Ascending aorta (tissue), 2 donors: ENCODE data around the gene IL22RA1. TPM values are rescaled to one million over a fixed set of nuclear protein-coding genes. Genes with fewer than 3 reads are reported as not detected.

Experiments
- DNase-seq, 2 donors: peaks; one replicate each; pipeline ENCODE4 v3.0.0-alpha.2; 2019; ENCODE audit warnings: low spot score in 2 of 2
- H3K27ac ChIP-seq, 2 donors: fragments of 200-600 bp; sonication (generic); one replicate each; pipeline ENCODE4 v1.5.1; 2016 to 2017; ENCODE audit warnings: mild to moderate bottlenecking in 1 of 2
- H3K27me3 ChIP-seq: fragments of 200-600 bp; sonication (generic); one replicate; pipeline ENCODE4 v1.5.1; 2017
- H3K36me3 ChIP-seq, 2 donors: fragments of 200-600 bp; sonication (generic); one replicate each; pipeline ENCODE4 v1.5.1; 2016
- H3K4me1 ChIP-seq, 2 donors: fragments of 200-600 bp; sonication (generic); one replicate each; pipeline ENCODE4 v1.5.1; 2016 to 2017; ENCODE audit warnings: mild to moderate bottlenecking in 1 of 2
- H3K4me3 ChIP-seq, 2 donors: fragments of 200-600 bp; sonication (generic); one replicate each; pipeline ENCODE4 v1.5.1; 2016 to 2017; ENCODE audit warnings: mild to moderate bottlenecking in 1 of 2
- H3K9me3 ChIP-seq, 2 donors: fragments of 200-600 bp; sonication (generic); one replicate each; pipeline ENCODE4 v1.5.1; 2016
- intact Hi-C: fragments of 100-400 bp; cut with DNase I; formaldehyde crosslinking; loops from one replicate; pipeline ENCODE4 v1.15.1; 2023
- total RNA-seq: library from RNA; depleted of rRNA; stranded (reverse); fragments of >200 nt; gene quantifications from one replicate; pipeline ENCODE4 v1.1.0, GENCODE V29; 2016
- TF ChIP-seq, protein P1 (sequence below), 3 experiments: fragments of 200-600 bp in 2 of 3; fragments of 450-650 bp in 1 of 3; sonication (generic) in 2 of 3; IDR thresholded peaks; one replicate each; pipeline ENCODE4 v1.5.1; 2016 to 2019; ENCODE audit warnings: antibody characterized with exemption in 3 of 3, mild to moderate bottlenecking in 1 of 3, moderate library complexity in 1 of 3

The IL22RA1 gene, protein sequence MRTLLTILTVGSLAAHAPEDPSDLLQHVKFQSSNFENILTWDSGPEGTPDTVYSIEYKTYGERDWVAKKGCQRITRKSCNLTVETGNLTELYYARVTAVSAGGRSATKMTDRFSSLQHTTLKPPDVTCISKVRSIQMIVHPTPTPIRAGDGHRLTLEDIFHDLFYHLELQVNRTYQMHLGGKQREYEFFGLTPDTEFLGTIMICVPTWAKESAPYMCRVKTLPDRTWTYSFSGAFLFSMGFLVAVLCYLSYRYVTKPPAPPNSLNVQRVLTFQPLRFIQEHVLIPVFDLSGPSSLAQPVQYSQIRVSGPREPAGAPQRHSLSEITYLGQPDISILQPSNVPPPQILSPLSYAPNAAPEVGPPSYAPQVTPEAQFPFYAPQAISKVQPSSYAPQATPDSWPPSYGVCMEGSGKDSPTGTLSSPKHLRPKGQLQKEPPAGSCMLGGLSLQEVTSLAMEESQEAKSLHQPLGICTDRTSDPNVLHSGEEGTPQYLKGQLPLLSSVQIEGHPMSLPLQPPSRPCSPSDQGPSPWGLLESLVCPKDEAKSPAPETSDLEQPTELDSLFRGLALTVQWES
- total RNA-seq, result not detected

GRCh38 chr1:24142546-24143534 lies at the start of gene IL22RA1:
TSS of gene IL22RA1 (minus strand) at chr1:24143140. CDS start at chr1:24143082, 58 bp downstream.
- Histone ChIP-seq H3K4me3 (peak within 1 kb of the TSS; percentile 36 to 54), H3K4me1 (no peaks in the 10 kb centered on the region), H3K36me3 (no peaks in the 10 kb centered on the region), H3K27me3 (no peaks in the 10 kb centered on the region), H3K27ac (no peak within 1 kb of the TSS), H3K9me3 (no peaks in the 10 kb centered on the region)
- no peak for DNase-seq
- intact Hi-C loops, result no loop called here
- TF ChIP-seq, protein P1, sequence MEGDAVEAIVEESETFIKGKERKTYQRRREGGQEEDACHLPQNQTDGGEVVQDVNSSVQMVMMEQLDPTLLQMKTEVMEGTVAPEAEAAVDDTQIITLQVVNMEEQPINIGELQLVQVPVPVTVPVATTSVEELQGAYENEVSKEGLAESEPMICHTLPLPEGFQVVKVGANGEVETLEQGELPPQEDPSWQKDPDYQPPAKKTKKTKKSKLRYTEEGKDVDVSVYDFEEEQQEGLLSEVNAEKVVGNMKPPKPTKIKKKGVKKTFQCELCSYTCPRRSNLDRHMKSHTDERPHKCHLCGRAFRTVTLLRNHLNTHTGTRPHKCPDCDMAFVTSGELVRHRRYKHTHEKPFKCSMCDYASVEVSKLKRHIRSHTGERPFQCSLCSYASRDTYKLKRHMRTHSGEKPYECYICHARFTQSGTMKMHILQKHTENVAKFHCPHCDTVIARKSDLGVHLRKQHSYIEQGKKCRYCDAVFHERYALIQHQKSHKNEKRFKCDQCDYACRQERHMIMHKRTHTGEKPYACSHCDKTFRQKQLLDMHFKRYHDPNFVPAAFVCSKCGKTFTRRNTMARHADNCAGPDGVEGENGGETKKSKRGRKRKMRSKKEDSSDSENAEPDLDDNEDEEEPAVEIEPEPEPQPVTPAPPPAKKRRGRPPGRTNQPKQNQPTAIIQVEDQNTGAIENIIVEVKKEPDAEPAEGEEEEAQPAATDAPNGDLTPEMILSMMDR (IDR thresholded peaks at IDR 0.05), result no peak

- TF ChIP-seq, protein P1 (IDR thresholded peaks at IDR 0.05), result no peak
- no peak overlapping the region for H3K4me3 ChIP-seq
- H3K36me3 ChIP-seq, result no peaks in the 10 kb centered on the region
- DNase-seq, result no peak
- H3K27ac ChIP-seq, result no peak overlapping the region
- H3K27me3 ChIP-seq, result no peaks in the 10 kb centered on the region
- peaks cover 6 to 8% of the 10 kb centered on the region in 2 donors for H3K4me1 ChIP-seq
- intact Hi-C loops, result no loop called here
- no peaks in the 10 kb centered on the region for H3K9me3 ChIP-seq
Measured at GRCh38 chr1:24191860-24192259, 48.9 kb upstream of the IL22RA1 start.

GRCh38 chr1:24190983-24191461 lies 48.1 kb upstream of the IL22RA1 start:
- no peak for DNase-seq
- H3K36me3 ChIP-seq, result no peaks in the 10 kb centered on the region
- no peak overlapping the region for H3K4me3 ChIP-seq
- intact Hi-C loops, result no loop called here
- H3K4me1 ChIP-seq, result peaks cover 6 to 8% of the 10 kb centered on the region in 2 donors
- H3K9me3 ChIP-seq, result no peaks in the 10 kb centered on the region
- H3K27me3 ChIP-seq, result no peaks in the 10 kb centered on the region
- no peak overlapping the region for H3K27ac ChIP-seq
- TF ChIP-seq, protein P1 (IDR thresholded peaks at IDR 0.05), result no peak

- peaks cover 6 to 8% of the 10 kb centered on the region in 2 donors for H3K4me1 ChIP-seq
- intact Hi-C loops, result no loop called here
- no peaks in the 10 kb centered on the region for H3K27me3 ChIP-seq
- no peaks in the 10 kb centered on the region for H3K9me3 ChIP-seq
- H3K27ac ChIP-seq, result no peak overlapping the region
- TF ChIP-seq, protein P1 (IDR thresholded peaks at IDR 0.05), result no peak
- no peaks in the 10 kb centered on the region for H3K36me3 ChIP-seq
- no peak overlapping the region for H3K4me3 ChIP-seq
- no peak for DNase-seq
Measured at GRCh38 chr1:24189528-24189927, 46.6 kb upstream of the IL22RA1 start.

DNA sequence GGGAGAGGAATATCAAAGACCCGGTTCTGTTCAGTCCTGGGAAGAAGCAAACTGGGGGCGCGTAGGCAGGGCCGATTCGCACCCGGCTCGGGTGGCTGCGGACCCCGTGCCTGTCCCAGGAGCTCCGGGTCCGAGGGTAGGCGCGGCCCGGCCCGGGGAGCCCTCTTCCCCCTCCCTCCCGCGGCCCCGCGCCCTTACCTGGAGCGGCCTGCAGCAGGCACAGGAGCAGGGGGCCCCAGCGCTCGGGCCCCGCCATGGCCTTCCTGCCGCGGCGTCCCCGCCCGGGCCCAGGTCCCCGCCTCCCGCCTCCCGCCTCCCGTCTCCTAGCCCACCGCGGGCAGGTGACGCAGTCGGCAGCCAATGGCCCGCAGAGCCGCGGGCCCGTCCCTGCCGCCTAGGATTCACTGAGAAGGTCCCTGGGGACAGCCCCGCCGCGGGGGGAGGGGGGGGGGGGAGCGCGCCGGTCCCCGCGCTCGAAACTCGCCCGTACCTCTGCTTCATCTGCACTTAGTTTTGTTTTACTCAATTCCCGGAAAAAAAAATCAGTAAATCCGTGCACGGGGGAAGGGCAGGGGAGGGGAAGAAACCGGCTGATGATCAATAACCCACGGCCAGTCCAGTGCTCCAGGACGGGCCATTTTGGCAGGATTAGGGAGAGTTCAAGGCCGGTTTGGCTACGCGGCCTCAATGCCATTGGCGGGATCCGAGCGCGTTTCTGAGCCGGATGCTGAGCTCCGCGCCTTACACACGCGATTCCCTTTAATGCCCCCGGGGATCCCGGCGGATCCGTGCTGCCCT lies 44.3 kb upstream of the IL22RA1 start, which contains the start of gene IFNLR1:
Gene IFNLR1, minus strand, starts transcription at position 297 of the 798 bp plus-strand sequence. Its CDS starts 41 bp downstream, at position 256.
- peaks cover 6 to 8% of the 10 kb centered on the region in 2 donors for H3K4me1 ChIP-seq
- H3K4me3 ChIP-seq, result peak within 1 kb of the TSS; percentile 57 to 69
- DNase-seq, result no peak
- H3K36me3 ChIP-seq, result no peaks in the 10 kb centered on the region
- no peak within 1 kb of the TSS for H3K27ac ChIP-seq
- H3K9me3 ChIP-seq, result no peaks in the 10 kb centered on the region
- TF ChIP-seq, protein P1 (IDR thresholded peaks at IDR 0.05), result no peak
- H3K27me3 ChIP-seq, result no peaks in the 10 kb centered on the region
- intact Hi-C loops, result no loop called here
